NCI-H2171 treated with DMSO at 0.1 percent for 48 hours (cell line): ENCODE results near the gene NACC2.

Experiments
- DNase-seq: peaks from one replicate; lab custom pipeline; 2025; lab: John Stamatoyannopoulos, UW

NACC2 gene

GRCh38 chr9:135992486-135993408 is 102.3 kb downstream of the NACC2 start:
- peak; percentile 75 for DNase-seq

GRCh38 chr9:135991771-135992170 is 103.3 kb downstream of the NACC2 start:
- no peak for DNase-seq

GRCh38 chr9:135990468-135991429 is 104.3 kb downstream of the NACC2 start:
- peak; percentile 87 for DNase-seq

- peak; percentile 86 for DNase-seq
These were observed 105.2 kb downstream of the NACC2 start for GRCh38 chr9:135989722-135990467.

GRCh38 chr9:135989157-135989556 is 105.9 kb downstream of the NACC2 start:
- DNase-seq, result no peak

GRCh38 chr9:135988493-135988892 is 106.6 kb downstream of the NACC2 start:
- no peak for DNase-seq

GRCh38 chr9:135987838-135988404 is 107.2 kb downstream of the NACC2 start:
- DNase-seq, result no peak

- DNase-seq, result no peak
These were observed 108.5 kb downstream of the NACC2 start for GRCh38 chr9:135986605-135987004.

GRCh38 chr9:135985889-135986288 is 109.2 kb downstream of the NACC2 start:
- DNase-seq, result no peak

GRCh38 chr9:135985459-135985774 is 109.7 kb downstream of the NACC2 start:
- no peak for DNase-seq

GRCh38 chr9:135984072-135984710 is 110.9 kb downstream of the NACC2 start:
- DNase-seq, result no peak

GRCh38 chr9:135983208-135984071 is 111.6 kb downstream of the NACC2 start:
- no peak for DNase-seq

GRCh38 chr9:135982499-135983207 is 112.4 kb downstream of the NACC2 start:
- no peak for DNase-seq

GRCh38 chr9:135980926-135981630 is 114.0 kb downstream of the NACC2 start:
- DNase-seq, result no peak

GRCh38 chr9:135979547-135980166 is 115.4 kb downstream of the NACC2 start:
- no peak for DNase-seq

GRCh38 chr9:135978642-135979546 is 116.2 kb downstream of the NACC2 start:
- peak; percentile 48 for DNase-seq

- DNase-seq, result no peak
These were observed 118.1 kb downstream of the NACC2 start for GRCh38 chr9:135976944-135977343.
